K562 (cell line): Measurements from ENCODE around the gene CFAP73. TPM values are rescaled to one million over a fixed set of nuclear protein-coding genes. Genes with fewer than 3 reads are reported as not detected.
A peak's percentile ranks its signal among the peaks of the same experiment; 100 is the strongest.

Experiments
- ATAC-seq: fragments of 200-7000 bp; cut with Tn5 transposase; 3 replicates; pipeline ENCODE4 v1.9.1; 2020; ENCODE audit warnings: moderate library complexity
- BruUV-seq: library from RNA; stranded (reverse); fragments of 400-500 nt; replicated peaks from 2 replicates; lab custom pipeline; 2021; lab: Mats Ljungman, UMichigan
- CTCF ChIA-PET: fragments of 300-600 bp; formaldehyde crosslinking; extraction: SDS; loops from one replicate; lab custom pipeline; 2021; ENCODE audit warnings: low intra/inter-chr PET ratio; lab: Yijun Ruan, JAX
- POLR2A ChIA-PET: fragments of 300-600, 350-650 bp; sonication (Branson Sonifier 250); formaldehyde crosslinking; extraction: SDS; loops from one replicate; lab custom pipeline; 2021; ENCODE audit warnings: antibody characterized with exemption, inconsistent platforms; lab: Yijun Ruan, JAX
- DNase-seq, 4 experiments: peaks; one replicate each; pipeline versions ENCODE4 v3.0.0 to v3.0.0-alpha.2; 2011 to 2018; ENCODE audit warnings: low spot score in 3 of 4, mixed read lengths in 3 of 4; ENCODE audit errors: extremely low read depth in 1 of 4
- FAIRE-seq: peaks from 2 replicates; lab custom pipeline; 2011; peaks lifted over from hg19 to GRCh38; lab: Jason Lieb, UNC
- H2AFZ ChIP-seq: 2 replicates; pipeline ENCODE4 v1.6.0; 2011; ENCODE audit warnings: low read depth, low read length, control low read depth, inconsistent platforms
- H3K27ac ChIP-seq: fragments of 200-600 bp; 3 replicates; pipeline ENCODE4 v1.8.0; 2011; ENCODE audit warnings: low read depth, mild to moderate bottlenecking, control low read depth, inconsistent platforms, low read length, moderate library complexity, mixed read lengths; ENCODE audit errors: extremely low read depth
- H3K27me3 ChIP-seq, 2 experiments: fragments of 300-600 bp in 1 of 2; 2 replicates in 1 of 2; 3 replicates in 1 of 2; pipeline versions ENCODE4 v1.6.0 to v1.8.0; 2011; ENCODE audit warnings: inconsistent platforms in 2 of 2, low read length in 2 of 2, mild to moderate bottlenecking in 1 of 2, mixed read lengths in 1 of 2, moderate library complexity in 1 of 2; ENCODE audit not compliant: control insufficient read depth in 2 of 2, insufficient read depth in 2 of 2
- H3K36me3 ChIP-seq: fragments of 300-600 bp; 3 replicates; pipeline ENCODE4 v1.8.0; 2011; ENCODE audit warnings: mild to moderate bottlenecking, low read length, inconsistent platforms; ENCODE audit not compliant: control insufficient read depth, insufficient read depth
- H3K4me1 ChIP-seq, 2 experiments: fragments of 200-600 bp in 1 of 2; replicated peaks in 1 of 2; 2 replicates in 1 of 2; 3 replicates in 1 of 2; pipeline versions ENCODE4 v1.5.1 to v1.8.0; 2011; ENCODE audit warnings: inconsistent platforms in 2 of 2, low read length in 2 of 2, mild to moderate bottlenecking in 1 of 2, mixed read lengths in 1 of 2, moderate library complexity in 1 of 2; ENCODE audit not compliant: control insufficient read depth in 2 of 2, insufficient read depth in 2 of 2
- H3K4me2 ChIP-seq: 2 replicates; pipeline ENCODE4 v1.6.1; 2011; ENCODE audit warnings: low read length, control low read depth, inconsistent platforms, mixed read lengths; ENCODE audit not compliant: insufficient read depth
- H3K4me3 ChIP-seq: fragments of 200-600 bp; sonication (generic), shearing (Covaris generic); 2 replicates; pipeline ENCODE4 v1.5.1; 2016; ENCODE audit warnings: control low read depth, inconsistent platforms
- H3K79me2 ChIP-seq: fragments of 200-600 bp; 3 replicates; pipeline ENCODE4 v1.8.0; 2011; ENCODE audit warnings: low read length, inconsistent platforms; ENCODE audit not compliant: control insufficient read depth, insufficient read depth
- H3K9ac ChIP-seq, 2 experiments: 2 replicates each; pipeline versions ENCODE4 v1.6.0 to v1.6.1; 2011; ENCODE audit warnings: low read depth in 2 of 2, low read length in 2 of 2, control low read depth in 1 of 2, inconsistent platforms in 1 of 2, mild to moderate bottlenecking in 1 of 2, mixed read lengths in 1 of 2; ENCODE audit not compliant: insufficient read depth in 1 of 2
- H3K9me1 ChIP-seq: one replicate; pipeline ENCODE4 v1.6.0; 2011; ENCODE audit warnings: inconsistent platforms, mild to moderate bottlenecking, low read length, moderate library complexity; ENCODE audit not compliant: control insufficient read depth, insufficient read depth
- H3K9me3 ChIP-seq: replicated peaks from 2 replicates; pipeline ENCODE4 v1.5.1; 2011; ENCODE audit warnings: low read depth, low read length, inconsistent platforms; ENCODE audit not compliant: control insufficient read depth, insufficient read depth
- H4K20me1 ChIP-seq: replicated peaks from 2 replicates; pipeline ENCODE4 v1.6.1; 2011; ENCODE audit warnings: low read length, inconsistent platforms, mixed read lengths; ENCODE audit not compliant: control insufficient read depth, insufficient read depth
- ASH1L ChIP-seq: fragments of 450-650 bp; IDR thresholded peaks from 2 replicates; pipeline ENCODE4 v1.6.1; 2018; ENCODE audit warnings: borderline replicate concordance, mild to moderate bottlenecking, low read depth; ENCODE audit not compliant: partially characterized antibody
- ATF1 ChIP-seq, 2 experiments: fragments of 450-650 bp in 1 of 2; IDR thresholded peaks; 2 replicates each; pipeline ENCODE4 v1.6.1; 2016; ENCODE audit warnings: missing compliant biosample characterization in 1 of 2, missing genetic modification characterization in 1 of 2
- CBX1 ChIP-seq: sonication (generic); IDR thresholded peaks from 2 replicates; pipeline ENCODE4 v1.6.1; 2016; ENCODE audit warnings: antibody characterized with exemption, low read depth, mild to moderate bottlenecking
- EP400 ChIP-seq: fragments of 450-650 bp; IDR thresholded peaks from 2 replicates; pipeline ENCODE4 v1.6.1; 2017; ENCODE audit warnings: antibody characterized with exemption, mild to moderate bottlenecking, moderate library complexity
- ETS2 ChIP-seq: IDR thresholded peaks from 2 replicates; pipeline ENCODE4 v1.6.1; 2016; ENCODE audit warnings: borderline replicate concordance, missing genetic modification characterization, mild to moderate bottlenecking, moderate library complexity, missing compliant biosample characterization; ENCODE audit not compliant: poor library complexity, severe bottlenecking
- FOXK1 ChIP-seq: sonication (generic); formaldehyde crosslinking; IDR thresholded peaks from 2 replicates; pipeline ENCODE4 v1.8.0; 2022; ENCODE audit warnings: missing genetic modification reagents, mild to moderate bottlenecking, borderline replicate concordance
- FUS ChIP-seq: fragments of 200-400 bp; formaldehyde crosslinking; optimal IDR thresholded peaks from 2 replicates; pipeline ENCODE3; 2017; ENCODE audit warnings: low read depth, low read length
- GABPA ChIP-seq: fragments of 200-800 bp; sonication (Bioruptor generic); conservative IDR thresholded peaks from 2 replicates; pipeline ENCODE4 v1.6.1; 2016; ENCODE audit warnings: low read depth, missing genetic modification characterization, missing compliant biosample characterization
- HDAC3 ChIP-seq: fragments of 450-650 bp; IDR thresholded peaks from 2 replicates; pipeline ENCODE4 v1.6.1; 2018; ENCODE audit warnings: borderline replicate concordance, mild to moderate bottlenecking, moderate library complexity; ENCODE audit not compliant: partially characterized antibody
- HDAC8 ChIP-seq: fragments of 450-650 bp; IDR thresholded peaks from 2 replicates; pipeline ENCODE4 v1.6.1; 2016; ENCODE audit warnings: mild to moderate bottlenecking, missing genetic modification characterization, moderate library complexity, missing compliant biosample characterization
- HNRNPLL ChIP-seq: fragments of 200-400 bp; formaldehyde crosslinking; IDR thresholded peaks from 2 replicates; pipeline ENCODE4 v1.6.1; 2017; ENCODE audit warnings: low read length, low read depth, mild to moderate bottlenecking; ENCODE audit not compliant: poor library complexity, severe bottlenecking
- NCOA1 ChIP-seq: fragments of 450-650 bp; IDR thresholded peaks from 2 replicates; pipeline ENCODE4 v1.6.1; 2016; ENCODE audit warnings: low read depth
- POU5F1 ChIP-seq: fragments of 150-350 bp; IDR thresholded peaks from 2 replicates; pipeline ENCODE4 v1.6.1; 2014; ENCODE audit warnings: borderline replicate concordance, low read length, low read depth, mild to moderate bottlenecking; ENCODE audit not compliant: partially characterized antibody
- RAD51 ChIP-seq: fragments of 450-650 bp; IDR thresholded peaks from 2 replicates; pipeline ENCODE4 v1.7.1; 2016; ENCODE audit warnings: low read depth, mild to moderate bottlenecking, borderline replicate concordance
- RBM25 ChIP-seq: fragments of 200-400 bp; formaldehyde crosslinking; IDR thresholded peaks from 2 replicates; pipeline ENCODE4 v1.6.1; 2018; ENCODE audit warnings: low read length, low read depth, moderate library complexity; ENCODE audit not compliant: severe bottlenecking
- SMC3 ChIP-seq: conservative IDR thresholded peaks from 2 replicates; pipeline ENCODE4 v1.6.1; 2011; ENCODE audit warnings: low read depth, low read length, improper control_type of control experiment; ENCODE audit not compliant: insufficient read depth
- SRSF1 ChIP-seq: fragments of 200-400 bp; formaldehyde crosslinking; IDR thresholded peaks from 2 replicates; pipeline ENCODE4 v1.6.1; 2017; ENCODE audit warnings: mild to moderate bottlenecking, low read depth, low read length, moderate library complexity
- TCF3 ChIP-seq: sonication (generic); formaldehyde crosslinking; IDR thresholded peaks from 2 replicates; pipeline ENCODE4 v1.4.0; 2020; ENCODE audit warnings: mild to moderate bottlenecking, missing genetic modification reagents
- TEAD2 ChIP-seq: fragments of 450-650 bp; IDR thresholded peaks from 2 replicates; pipeline ENCODE4 v1.6.1; 2016; ENCODE audit warnings: missing genetic modification characterization, control low read depth, missing compliant biosample characterization
- ZFP36 ChIP-seq: fragments of 150-350 bp; IDR thresholded peaks from 2 replicates; pipeline ENCODE4 v1.6.1; 2018; ENCODE audit warnings: low read length, low read depth; ENCODE audit not compliant: partially characterized antibody
- ZNF140 ChIP-seq: fragments of 250-450 bp; sonication (Bioruptor Pico); IDR thresholded peaks from 2 replicates; pipeline ENCODE4 v1.8.0; 2021; ENCODE audit warnings: moderate library complexity, mild to moderate bottlenecking, inconsistent platforms
- ZNF583 ChIP-seq: fragments of 250-450 bp; sonication (Bioruptor Pico); IDR thresholded peaks from 2 replicates; pipeline ENCODE4 v1.4.0; 2020
- ZNF668 ChIP-seq: fragments of 250-450 bp; sonication (Bioruptor Pico); IDR thresholded peaks from 2 replicates; pipeline ENCODE4 v1.8.0; 2022; ENCODE audit warnings: mild to moderate bottlenecking, inconsistent platforms
- WGBS: fragments of 100-300 bp; shearing (Covaris generic); methylation state at CpG from one replicate; pipeline ENCODE4 v1.1.6; 2016; ENCODE audit warnings: low coverage, mixed read lengths; ENCODE audit not compliant: insufficient coverage; ENCODE audit errors: missing lambda C conversion rate; 5-methylcytosine and 5-hydroxymethylcytosine counted together
- in situ Hi-C: fragments of 300-500 bp; cut with MboI; formaldehyde crosslinking; loops from 4 replicates; pipeline ENCODE4 v1.15.0; 2018; ENCODE audit warnings: inconsistent platforms, mixed read lengths
- intact Hi-C: fragments of 100-400 bp; cut with micrococcal nuclease; formaldehyde crosslinking; loops from 2 replicates; pipeline ENCODE4 v1.14.2; 2022
- polyA plus RNA-seq, 8 experiments: library from polyadenylated mRNA; depleted of rRNA in 4 of 8; stranded (reverse) in 5 of 8; unstranded in 3 of 8; fragments of >200 nt; fragmentation: Nextera tagmentation in 2 of 8; fragmentation: Illumina TruSeq in 1 of 8; extraction: Ambion mirVana in 2 of 8; extraction: Trizol in 1 of 8; gene quantifications; 2 replicates each; pipeline versions ENCODE4 v1.2.1 to v1.2.3, GENCODE V29; 2011 to 2014; ENCODE audit warnings: inconsistent platforms in 1 of 8, missing spikeins in 1 of 8
- total RNA-seq, 7 experiments: library from RNA; depleted of rRNA in 6 of 7; stranded (reverse); fragments of >200 nt in 6 of 7; fragmentation: Illumina TruSeq in 2 of 7; extraction: Trizol in 2 of 7; gene quantifications; 2 replicates each; pipeline versions ENCODE4 v1.2.1 to v1.2.3, GENCODE V29; 2011 to 2021; ENCODE audit warnings: low replicate concordance in 1 of 7

Gene CFAP73
- total and polyA plus RNA-seq, 9 of the 15 experiments (the other 6 are each of a cell fraction or from before 2014, with no cell fraction given): not detected

DNA sequence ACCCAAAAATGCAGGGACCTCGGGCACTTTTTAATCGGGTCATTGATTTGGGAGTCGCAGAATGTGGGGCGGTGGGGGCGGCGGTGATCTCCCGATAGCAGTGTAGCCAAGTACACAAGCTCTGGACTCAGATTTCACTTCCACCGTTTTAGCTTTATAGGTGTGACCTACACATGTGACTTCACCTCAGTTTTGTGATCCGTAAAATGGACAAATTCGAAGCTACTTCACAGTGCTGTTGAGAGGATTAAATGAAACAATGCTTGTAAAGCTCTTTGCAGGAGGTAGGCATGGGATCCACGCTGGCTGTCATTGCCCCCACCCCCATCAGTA, 36.5 kb downstream of the CFAP73 start (continued):
- TF ChIP-seq GABPA (tag): no peak
- no peak for TF ChIP-seq ZNF583 (CRISPR knock-in tag)
- no peak for TF ChIP-seq TEAD2
- no peak for TF ChIP-seq SRSF1
- 0 out of 2 replicates have a peak, but pooled peaks have one; percentile 26 for TF ChIP-seq RAD51
- no peak for TF ChIP-seq NCOA1
- TF ChIP-seq ZNF668 (CRISPR knock-in tag): no peak
- TF ChIP-seq HDAC3: no peak
- TF ChIP-seq FOXK1 (CRISPR knock-in tag): no peak
- no peak for TF ChIP-seq TCF3 (CRISPR knock-in tag)
- TF ChIP-seq, all 486 proteins: peak for 25

DNA sequence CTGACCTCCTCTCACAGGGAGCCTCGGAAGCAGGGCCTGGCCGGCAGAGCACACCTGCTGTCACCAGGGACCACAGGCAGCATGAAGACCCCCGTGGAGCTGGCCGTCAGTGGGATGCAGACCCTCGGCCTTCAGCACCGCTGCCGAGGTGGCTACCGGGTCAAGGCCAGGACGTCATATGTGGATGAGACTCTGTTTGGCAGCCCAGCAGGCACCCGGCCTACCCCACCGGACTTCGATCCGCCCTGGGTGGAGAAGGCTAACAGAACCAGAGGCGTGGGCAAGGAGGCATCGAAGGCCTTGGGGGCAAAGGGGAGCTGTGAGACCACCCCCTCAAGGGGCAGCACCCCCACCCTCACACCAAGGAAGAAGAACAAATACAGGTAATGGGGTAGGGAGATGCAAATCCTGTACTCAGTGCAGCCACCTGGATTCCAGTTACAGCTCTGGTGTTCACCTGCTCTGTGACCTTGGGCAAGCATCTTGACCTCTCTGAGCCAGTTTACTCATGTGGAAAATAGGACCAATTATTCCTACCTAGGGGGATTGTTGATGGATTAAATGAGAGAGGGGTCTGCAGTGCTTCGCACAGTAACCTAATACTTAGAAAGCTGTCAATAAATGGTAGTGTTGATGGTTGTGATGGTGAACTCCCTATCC, 37.3 kb downstream of the CFAP73 start:
- Histone ChIP-seq H3K36me3 (peaks cover 57% of the 10 kb centered on the region), H4K20me1 (no peaks in the 10 kb centered on the region; the same call in 1 of the 2 replicates), H3K9ac (peak overlapping the region; percentile 96 to 100; a peak in 3 of 4 replicates), H3K79me2 (peaks cover 63% of the 10 kb centered on the region), H3K4me3 (peak overlapping the region; percentile 91), H3K4me1 (peaks cover 34 to 44% of the 10 kb centered on the region in 2 experiments; a peak in 4 of 5 replicates), H3K27me3 (no peaks in the 10 kb centered on the region), H3K4me2 (peak overlapping the region; percentile 84), H3K9me3 (no peaks in the 10 kb centered on the region), H3K9me1 (no peaks in the 10 kb centered on the region), H3K27ac (no peak overlapping the region), H2AFZ (no peak overlapping the region)
- no peak for DNase-seq
- no TSS peak for BruUV-seq
- ATAC-seq: no peak
- no peak for FAIRE-seq
- ChIA-PET POLR2A (interaction anchor here (0.6 to 1.4 kb wide), 5 partner anchors 11 to 634 kb away, joined by 3 to 4 read pairs (median 3); no protein-coding TSS in a partner anchor), CTCF (no interaction called here)
- WGBS: 69% methylated on average over 15 of the region's 16 CpGs
- intact Hi-C loops (no loop called here), in situ Hi-C loops (loop anchor here (25.0 kb wide), 1 partner anchor 226 kb away; the partner anchor contains the start of genes SDS and SDSL)
- TF ChIP-seq ASH1L: no peak
- peak; percentile 76; the same call in 1 of the 2 replicates for TF ChIP-seq CBX1
- TF ChIP-seq POU5F1: no peak
- no peak for TF ChIP-seq ZNF140 (CRISPR knock-in tag)
- no peak for TF ChIP-seq FUS
- TF ChIP-seq HDAC8 (tag): no peak
- TF ChIP-seq EP400: no peak
- TF ChIP-seq RBM25: peak; percentile 87
- TF ChIP-seq ZFP36: peak; percentile 86
- TF ChIP-seq SMC3: no peak
- no peak for TF ChIP-seq ATF1 (CRISPR knock-in tag; IDR thresholded peaks at IDR 0.05)
- TF ChIP-seq ATF1 (tag; IDR thresholded peaks at IDR 0.05): no peak
- no peak for TF ChIP-seq SRSF1
- no peak for TF ChIP-seq ETS2 (tag)
- TF ChIP-seq HNRNPLL: no peak
